GM12872 (cell line): Measurements from ENCODE around the gene ARMCX6.

Experiments used
- CTCF ChIP-seq: IDR thresholded peaks from 3 replicates; pipeline ENCODE4 v1.5.1; 2011; ENCODE audit warnings: low read depth, mild to moderate bottlenecking, low read length, moderate library complexity; ENCODE audit not compliant: insufficient read depth

Gene ARMCX6

GRCh38 chrX:101639583-101639982 is 21.8 kb upstream of the ARMCX6 start:
- no peak for TF ChIP-seq CTCF

GRCh38 chrX:101619364-101619763 is 1.6 kb upstream of the ARMCX6 start:
- no peak for TF ChIP-seq CTCF

- no peak for TF ChIP-seq CTCF
These were observed 12.1 kb downstream of the ARMCX6 start for GRCh38 chrX:101605728-101606127.

GRCh38 chrX:101605146-101605545 is 12.7 kb downstream of the ARMCX6 start:
- TF ChIP-seq CTCF, result no peak

- no peak for TF ChIP-seq CTCF
These were observed 15.7 kb downstream of the ARMCX6 start for GRCh38 chrX:101602077-101602476.

- TF ChIP-seq CTCF, result peak; percentile 54
These were observed 21.9 kb downstream of the ARMCX6 start for GRCh38 chrX:101595739-101596419.
